HCT116 (cell line): ENCODE results near the gene CA12. TPM values are rescaled to one million over a fixed set of nuclear protein-coding genes. Genes with fewer than 3 reads are reported as not detected.

Source experiments
- ATAC-seq: fragments of 200-7000 bp; cut with Tn5 transposase; 2 replicates; pipeline ENCODE4 v1.9.1; 2020; ENCODE audit warnings: mild to moderate bottlenecking, moderate library complexity
- BruUV-seq: library from RNA; stranded (reverse); fragments of 400-500 nt; replicated peaks from 2 replicates; lab custom pipeline; 2021; lab: Mats Ljungman, UMichigan
- CTCF ChIA-PET: fragments of 300-600 bp; sonication (Branson Sonifier 250); formaldehyde crosslinking; loops from one replicate; lab custom pipeline; 2021; ENCODE audit warnings: antibody characterized with exemption; lab: Charles Lee
- POLR2A ChIA-PET: fragments of 300-600, 350-600 bp; sonication (Branson Sonifier 250); formaldehyde crosslinking; loops from one replicate; lab custom pipeline; 2021; ENCODE audit warnings: antibody characterized with exemption; lab: Charles Lee
- RAD21 ChIA-PET, 2 experiments: fragments of 300-600 bp; sonication (Branson Sonifier 250); formaldehyde crosslinking; loops; one replicate each; lab custom pipeline; 2023; ENCODE audit warnings: low total read pairs in 2 of 2; ENCODE audit not compliant: uncharacterized antibody in 2 of 2, unreplicated experiment in 2 of 2, low non-redundant PET in 1 of 2; lab: Charles Lee
- DNase-seq: peaks from one replicate; pipeline ENCODE4 v3.0.0-alpha.2; 2010; ENCODE audit warnings: low read depth, low spot score
- H2AFZ ChIP-seq: fragments of 200-600 bp; shearing (Covaris generic), sonication (generic); 2 replicates; pipeline ENCODE4 v1.6.1; 2017; ENCODE audit warnings: low read depth, mixed run types, mixed read lengths, antibody characterized with exemption, low read length; ENCODE audit not compliant: poor library complexity, severe bottlenecking
- H3K27ac ChIP-seq: 2 replicates; pipeline ENCODE4 v1.5.1; 2012; ENCODE audit warnings: low read depth, low read length
- H3K27me3 ChIP-seq: fragments of 200-600 bp; sonication (generic); 2 replicates; pipeline ENCODE4 v1.6.1; 2016; ENCODE audit warnings: mixed run types, low read length, mixed read lengths; ENCODE audit not compliant: insufficient read depth
- H3K36me3 ChIP-seq, 2 experiments: fragments of 200-500 bp in 1 of 2; fragments of 200-600 bp in 1 of 2; sonication (Bioruptor generic) in 1 of 2; sonication (generic) in 1 of 2; 2 replicates each; pipeline versions ENCODE4 v1.5.1 to v1.6.1; 2014 to 2016; ENCODE audit warnings: low read length in 2 of 2, inconsistent platforms in 1 of 2, mixed read lengths in 1 of 2, mixed run types in 1 of 2; ENCODE audit not compliant: insufficient read depth in 2 of 2, control insufficient read depth in 1 of 2
- H3K4me1 ChIP-seq, 2 experiments: fragments of 200-600 bp in 1 of 2; sonication (generic) in 1 of 2; 2 replicates each; pipeline versions ENCODE4 v1.5.1 to v1.6.1; 2012 to 2017; ENCODE audit warnings: low read length in 2 of 2, inconsistent platforms in 1 of 2, mild to moderate bottlenecking in 1 of 2, mixed read lengths in 1 of 2, mixed run types in 1 of 2, moderate library complexity in 1 of 2; ENCODE audit not compliant: insufficient read depth in 2 of 2, control insufficient read depth in 1 of 2
- H3K4me2 ChIP-seq: fragments of 200-600 bp; sonication (generic); 2 replicates; pipeline ENCODE4 v1.6.1; 2017; ENCODE audit warnings: mixed run types, low read length, mixed read lengths
- H3K4me3 ChIP-seq, 2 experiments: fragments of 200-600 bp in 1 of 2; sonication (generic) in 1 of 2; replicated peaks in 1 of 2; 2 replicates each; pipeline ENCODE4 v1.5.1; 2011 to 2016; ENCODE audit warnings: low read length in 2 of 2, control low read depth in 1 of 2, low read depth in 1 of 2, mild to moderate bottlenecking in 1 of 2, mixed read lengths in 1 of 2, mixed run types in 1 of 2
- H3K79me2 ChIP-seq: fragments of 200-600 bp; sonication (generic); 2 replicates; pipeline ENCODE4 v1.6.1; 2017; ENCODE audit warnings: mild to moderate bottlenecking, mixed run types, low read length, moderate library complexity, mixed read lengths; ENCODE audit not compliant: insufficient read depth
- H3K9ac ChIP-seq: fragments of 200-600 bp; sonication (generic); 2 replicates; pipeline ENCODE4 v1.6.1; 2016; ENCODE audit warnings: low read length, mixed read lengths
- H3K9me2 ChIP-seq: fragments of 200-600 bp; sonication (generic), shearing (Covaris generic); 2 replicates; pipeline ENCODE4 v1.6.1; 2017; ENCODE audit warnings: mixed run types, mild to moderate bottlenecking, moderate library complexity; ENCODE audit not compliant: insufficient read depth
- H3K9me3 ChIP-seq, 2 experiments: fragments of 200-500 bp in 1 of 2; fragments of 200-600 bp in 1 of 2; sonication (Bioruptor generic) in 1 of 2; sonication (generic) in 1 of 2; 2 replicates each; pipeline ENCODE4 v1.6.1; 2014 to 2017; ENCODE audit warnings: low read length in 2 of 2, mixed read lengths in 2 of 2, inconsistent platforms in 1 of 2, low read depth in 1 of 2, mild to moderate bottlenecking in 1 of 2, mixed run types in 1 of 2, moderate library complexity in 1 of 2; ENCODE audit not compliant: control insufficient read depth in 1 of 2, insufficient read depth in 1 of 2
- H4K20me1 ChIP-seq: fragments of 200-600 bp; sonication (generic), shearing (Covaris generic); 2 replicates; pipeline ENCODE4 v1.6.1; 2017; ENCODE audit warnings: mixed run types, mild to moderate bottlenecking, moderate library complexity; ENCODE audit not compliant: insufficient read depth
- CEBPB ChIP-seq: IDR thresholded peaks from 2 replicates; pipeline ENCODE4 v1.6.1; 2012; ENCODE audit warnings: low read depth
- EGR1 ChIP-seq: IDR thresholded peaks from 2 replicates; pipeline ENCODE4 v1.6.1; 2012; ENCODE audit warnings: low read depth
- ELF1 ChIP-seq: IDR thresholded peaks from 2 replicates; pipeline ENCODE4 v1.6.1; 2012; ENCODE audit warnings: low read depth, borderline replicate concordance
- EZH2 ChIP-seq: fragments of 200-600 bp; sonication (generic); IDR thresholded peaks from 2 replicates; pipeline ENCODE4 v1.6.1; 2017; ENCODE audit warnings: antibody characterized with exemption, mixed run types
- EZH2phosphoT487 ChIP-seq: fragments of 200-600 bp; IDR thresholded peaks from 2 replicates; pipeline ENCODE4 v1.6.1; 2018; ENCODE audit warnings: antibody characterized with exemption, borderline replicate concordance
- FOSL1 ChIP-seq: IDR thresholded peaks from 2 replicates; pipeline ENCODE4 v1.6.1; 2012; ENCODE audit warnings: low read depth
- POLR2A ChIP-seq: IDR thresholded peaks from 2 replicates; pipeline ENCODE4 v1.7.0; 2011; ENCODE audit warnings: borderline replicate concordance; ENCODE audit not compliant: insufficient read depth, insufficient read length; ENCODE audit errors: extremely low read depth
- RAD21 ChIP-seq: IDR thresholded peaks from 2 replicates; pipeline ENCODE4 v1.6.1; 2012; ENCODE audit warnings: low read depth, mild to moderate bottlenecking
- SIN3A ChIP-seq: IDR thresholded peaks from 2 replicates; pipeline ENCODE4 v1.6.1; 2012; ENCODE audit warnings: low read depth
- ZBTB33 ChIP-seq: IDR thresholded peaks from 2 replicates; pipeline ENCODE4 v1.6.1; 2011; ENCODE audit warnings: mild to moderate bottlenecking, low read length, moderate library complexity; ENCODE audit not compliant: insufficient replicate concordance; ENCODE audit errors: extremely low read depth
- ZFX ChIP-seq: fragments of 450-650 bp; IDR thresholded peaks from 2 replicates; pipeline ENCODE4 v1.6.1; 2017
- ZNF274 ChIP-seq: fragments of 200-500 bp; sonication (Bioruptor generic); IDR thresholded peaks from 2 replicates; pipeline ENCODE4 v1.6.1; 2014; ENCODE audit warnings: mild to moderate bottlenecking, low read depth, low read length, inconsistent platforms
- intact Hi-C: fragments of 100-400 bp; cut with micrococcal nuclease; formaldehyde crosslinking; loops from 2 replicates; pipeline ENCODE4 v1.10.0; 2022
- total RNA-seq: library from RNA; stranded (reverse); gene quantifications from one replicate; pipeline ENCODE4 v1.2.1, GENCODE V29; 2021; ENCODE audit not compliant: unreplicated experiment
- TF ChIP-seq, protein P1 (sequence below): IDR thresholded peaks from 2 replicates; pipeline ENCODE4 v1.6.1; 2012

Gene CA12
- total RNA-seq, 1 experiment from 2014 or later, result 1.8 TPM

GRCh38 chr15:63353261-63353660 lies 28.4 kb downstream of the CA12 start (continued):
- TF ChIP-seq ZFX (no peak), EZH2phosphoT487 (no peak), EGR1 (no peak), ZBTB33 (no peak), SIN3A (no peak), ELF1 (no peak), POLR2A (no peak), ZNF274 (no peak), CEBPB (no peak), RAD21 (no peak)
- TF ChIP-seq, protein P1, sequence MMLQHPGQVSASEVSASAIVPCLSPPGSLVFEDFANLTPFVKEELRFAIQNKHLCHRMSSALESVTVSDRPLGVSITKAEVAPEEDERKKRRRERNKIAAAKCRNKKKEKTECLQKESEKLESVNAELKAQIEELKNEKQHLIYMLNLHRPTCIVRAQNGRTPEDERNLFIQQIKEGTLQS, result no peak

DNA sequence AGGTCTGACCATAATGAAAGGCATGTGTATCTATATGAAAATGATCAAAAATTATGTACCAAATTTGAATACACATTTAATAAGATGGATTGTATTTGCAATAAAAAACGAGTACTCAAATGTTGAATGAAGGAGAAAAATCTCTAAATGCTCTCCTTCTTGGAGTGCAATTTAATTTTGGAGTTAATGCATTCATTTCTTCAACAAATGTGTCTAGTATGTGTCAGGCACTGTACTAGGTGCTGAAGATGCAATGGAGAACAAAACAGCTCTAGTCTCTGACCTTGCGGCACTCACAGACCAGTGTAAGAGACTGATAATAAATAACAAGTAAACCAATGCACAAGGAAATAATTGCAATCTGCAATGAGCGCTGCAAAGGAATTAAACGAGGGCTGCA lies 28.8 kb downstream of the CA12 start:
- Histone ChIP-seq H3K4me1 (no peaks in the 10 kb centered on the region), H3K79me2 (no peaks in the 10 kb centered on the region)
- POLR2A ChIA-PET, result no interaction called here

More for the DNA sequence above, 28.8 kb downstream of the CA12 start:
- Histone ChIP-seq H3K4me3 (no peak overlapping the region), H3K36me3 (no peaks in the 10 kb centered on the region), H3K9me3 (no peaks in the 10 kb centered on the region), H3K27ac (no peak overlapping the region), H3K27me3 (no peaks in the 10 kb centered on the region), H4K20me1 (no peaks in the 10 kb centered on the region), H3K9ac (no peak overlapping the region), H2AFZ (no peak overlapping the region), H3K4me2 (no peak overlapping the region), H3K9me2 (no peaks in the 10 kb centered on the region)
- intact Hi-C loops, result no loop called here
- no peak for ATAC-seq
- ChIA-PET CTCF (no interaction called here), RAD21 (no interaction called here)
- TF ChIP-seq EZH2 (no peak), FOSL1 (no peak), ELF1 (no peak), CEBPB (no peak)
- DNase-seq, result no peak
- BruUV-seq, result no TSS peak
